ENCODE data around the gene CYSRT1. TPM values are rescaled to one million over a fixed set of nuclear protein-coding genes. Genes with fewer than 3 reads are reported as not detected.

CYSRT1 gene
- total RNA-seq, 4 donors from 2014 or later, result 40.2 to 119 (median 67.6) TPM

DNA sequence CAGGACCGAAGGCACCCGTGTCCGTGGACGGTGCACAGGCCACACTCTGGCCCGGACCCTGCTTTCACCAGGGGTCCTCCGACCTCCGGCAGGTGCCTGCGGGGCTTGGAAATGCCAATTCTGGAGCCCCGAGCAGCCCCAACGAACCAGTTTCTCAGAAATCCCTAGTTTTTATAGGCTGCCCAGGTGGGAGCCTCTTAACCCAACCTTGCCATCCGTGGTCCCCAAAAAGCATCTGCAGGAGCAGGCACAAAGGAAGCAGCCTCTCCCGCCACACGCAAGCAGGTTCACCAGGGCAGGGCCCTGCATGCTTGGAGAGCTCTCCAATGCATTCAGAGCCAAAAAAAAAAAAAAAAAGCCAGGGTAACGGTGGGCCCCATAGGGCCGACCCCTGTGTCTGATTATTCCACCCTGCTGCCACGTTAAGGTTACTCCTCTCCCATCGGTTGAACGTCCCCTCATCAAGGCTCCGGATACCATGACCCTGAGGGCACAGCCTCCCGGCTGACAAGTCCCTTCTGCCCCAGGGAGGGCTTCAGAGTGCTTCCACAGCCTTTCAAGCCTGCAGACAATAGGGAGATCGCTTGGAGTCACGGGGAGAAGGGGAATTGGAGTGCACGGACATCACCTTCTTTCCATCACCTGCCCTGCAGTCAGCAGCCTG is 23.6 kb upstream of the CYSRT1 start:
- no peak for DNase-seq (ENCODE audit: low spot score in 2 of 2)
- TF ChIP-seq POLR2A (IDR thresholded peaks at IDR 0.05), result no peak
- no peak overlapping the region for H3K4me3 ChIP-seq (ENCODE audit: low read depth, poor library complexity, severe bottlenecking)
- intact Hi-C loops (cut with DNase I; ENCODE audit: low total_unique reads), result no loop called here
- 15 to 20% methylated on average over 20 to 22 of the region's 23 CpGs for WGBS, 2 donors

GRCh38 chr9:137202966-137203365 is 22.0 kb upstream of the CYSRT1 start:
- WGBS, 2 donors, result 69 to 73% methylated on average over 8 of the region's 8 CpGs
- TF ChIP-seq, protein P1, sequence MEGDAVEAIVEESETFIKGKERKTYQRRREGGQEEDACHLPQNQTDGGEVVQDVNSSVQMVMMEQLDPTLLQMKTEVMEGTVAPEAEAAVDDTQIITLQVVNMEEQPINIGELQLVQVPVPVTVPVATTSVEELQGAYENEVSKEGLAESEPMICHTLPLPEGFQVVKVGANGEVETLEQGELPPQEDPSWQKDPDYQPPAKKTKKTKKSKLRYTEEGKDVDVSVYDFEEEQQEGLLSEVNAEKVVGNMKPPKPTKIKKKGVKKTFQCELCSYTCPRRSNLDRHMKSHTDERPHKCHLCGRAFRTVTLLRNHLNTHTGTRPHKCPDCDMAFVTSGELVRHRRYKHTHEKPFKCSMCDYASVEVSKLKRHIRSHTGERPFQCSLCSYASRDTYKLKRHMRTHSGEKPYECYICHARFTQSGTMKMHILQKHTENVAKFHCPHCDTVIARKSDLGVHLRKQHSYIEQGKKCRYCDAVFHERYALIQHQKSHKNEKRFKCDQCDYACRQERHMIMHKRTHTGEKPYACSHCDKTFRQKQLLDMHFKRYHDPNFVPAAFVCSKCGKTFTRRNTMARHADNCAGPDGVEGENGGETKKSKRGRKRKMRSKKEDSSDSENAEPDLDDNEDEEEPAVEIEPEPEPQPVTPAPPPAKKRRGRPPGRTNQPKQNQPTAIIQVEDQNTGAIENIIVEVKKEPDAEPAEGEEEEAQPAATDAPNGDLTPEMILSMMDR (IDR thresholded peaks at IDR 0.05), result no peak
- no peak for TF ChIP-seq POLR2A (IDR thresholded peaks at IDR 0.05)
- intact Hi-C loops (cut with DNase I; ENCODE audit: low total_unique reads), result no loop called here
- H3K4me3 ChIP-seq (ENCODE audit: low read depth, poor library complexity, severe bottlenecking), result no peak overlapping the region
- DNase-seq (ENCODE audit: low spot score in 2 of 2), result no peak

GRCh38 chr9:137204731-137205125 is 20.2 kb upstream of the CYSRT1 start:
- 19% methylated on average over 17 to 21 of the region's 21 CpGs for WGBS, 2 donors
- H3K4me3 ChIP-seq (ENCODE audit: low read depth, poor library complexity, severe bottlenecking), result peak overlapping the region; percentile 91
- DNase-seq (ENCODE audit: low spot score in 2 of 2), result no peak
- TF ChIP-seq POLR2A (IDR thresholded peaks at IDR 0.05), result no peak
- intact Hi-C loops (cut with DNase I; ENCODE audit: low total_unique reads), result no loop called here

- 0 to 1% methylated on average over 37 to 78 of the region's 98 CpGs for WGBS, 2 donors
- intact Hi-C loops (cut with DNase I; ENCODE audit: low total_unique reads), result no loop called here
- no peak for TF ChIP-seq POLR2A (IDR thresholded peaks at IDR 0.05)
- TF ChIP-seq, protein P1 (IDR thresholded peaks at IDR 0.05), result no peak
- H3K4me3 ChIP-seq (ENCODE audit: low read depth, poor library complexity, severe bottlenecking), result peak within 1 kb of the TSS; percentile 91
- peak; percentile 86 to 98 for DNase-seq (ENCODE audit: low spot score in 2 of 2)
These were observed 19.6 kb upstream of the CYSRT1 start, which contains the start of the genes NDOR1 and TMEM203 for GRCh38 chr9:137205126-137206069. Gene NDOR1 (plus strand): TSS chr9:137205700. CDS start chr9:137205778, 78 bp downstream. Gene TMEM203 (minus strand): TSS chr9:137205648. CDS start chr9:137205414, 234 bp downstream.

GRCh38 chr9:137206602-137207001 is 18.4 kb upstream of the CYSRT1 start:
- no peak for DNase-seq (ENCODE audit: low spot score in 2 of 2)
- TF ChIP-seq POLR2A (IDR thresholded peaks at IDR 0.05), result no peak
- TF ChIP-seq, protein P1 (IDR thresholded peaks at IDR 0.05), result no peak
- no peak overlapping the region for H3K4me3 ChIP-seq (ENCODE audit: low read depth, poor library complexity, severe bottlenecking)
- intact Hi-C loops (cut with DNase I; ENCODE audit: low total_unique reads), result no loop called here
- 71 to 82% methylated on average over 7 of the region's 7 CpGs for WGBS, 2 donors

- H3K4me3 ChIP-seq (ENCODE audit: low read depth, poor library complexity, severe bottlenecking), result no peak overlapping the region
- no peak for DNase-seq (ENCODE audit: low spot score in 2 of 2)
- 80 to 83% methylated on average over 13 of the region's 13 CpGs for WGBS, 2 donors
- no peak for TF ChIP-seq POLR2A (IDR thresholded peaks at IDR 0.05)
- TF ChIP-seq, protein P1 (IDR thresholded peaks at IDR 0.05), result no peak
- intact Hi-C loops (cut with DNase I; ENCODE audit: low total_unique reads), result no loop called here
These were observed 13.4 kb upstream of the CYSRT1 start for GRCh38 chr9:137211532-137211931.
